ENCODE measurements around the gene GFRA1. TPM values are rescaled to one million over a fixed set of nuclear protein-coding genes. Genes with fewer than 3 reads are reported as not detected.

Gene GFRA1
- total RNA-seq, 2 experiments from 2014 or later = not detected

DNA sequence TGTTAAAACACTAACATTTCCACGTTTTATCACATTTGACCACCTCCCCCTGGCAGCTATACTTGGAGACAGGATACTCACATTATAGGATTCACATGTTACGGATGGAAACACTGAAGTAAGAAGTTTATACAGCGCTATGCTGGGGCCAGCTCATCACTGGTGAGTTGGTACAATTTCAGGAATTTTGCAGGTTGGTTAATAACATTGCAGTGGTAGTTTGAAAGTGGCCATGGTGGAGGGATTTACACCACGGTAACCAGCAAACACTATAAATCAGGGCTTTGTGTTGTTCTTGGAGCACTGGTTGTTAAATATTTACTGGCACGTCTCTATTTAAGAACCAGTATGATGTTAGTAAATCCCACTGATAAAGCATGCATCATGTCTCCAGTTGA, 174.0 kb downstream of the GFRA1 start:
- Histone ChIP-seq H2AFZ (ENCODE audit: low read length) (no peak overlapping the region), H3K9me3 (ENCODE audit: low read length) (no peaks in the 10 kb centered on the region), H3K4me2 (ENCODE audit: low read length) (no peak overlapping the region), H3K9me2 (ENCODE audit: insufficient read depth, low read length) (no peaks in the 10 kb centered on the region), H3K4me1 (ENCODE audit: insufficient read depth, low read length, poor library complexity, severe bottlenecking) (no peaks in the 10 kb centered on the region), H3K36me3 (ENCODE audit: insufficient read depth, low read length) (no peaks in the 10 kb centered on the region), H3K79me2 (ENCODE audit: insufficient read depth, low read depth, low read length) (no peaks in the 10 kb centered on the region), H4K20me1 (ENCODE audit: insufficient read depth, low read length) (no peaks in the 10 kb centered on the region), H3K4me3 (ENCODE audit: low read depth, low read length, poor library complexity, severe bottlenecking) (no peak overlapping the region), H3K27ac (ENCODE audit: low read depth, low read length, poor library complexity, severe bottlenecking) (no peak overlapping the region)
- TF ChIP-seq, protein P1, sequence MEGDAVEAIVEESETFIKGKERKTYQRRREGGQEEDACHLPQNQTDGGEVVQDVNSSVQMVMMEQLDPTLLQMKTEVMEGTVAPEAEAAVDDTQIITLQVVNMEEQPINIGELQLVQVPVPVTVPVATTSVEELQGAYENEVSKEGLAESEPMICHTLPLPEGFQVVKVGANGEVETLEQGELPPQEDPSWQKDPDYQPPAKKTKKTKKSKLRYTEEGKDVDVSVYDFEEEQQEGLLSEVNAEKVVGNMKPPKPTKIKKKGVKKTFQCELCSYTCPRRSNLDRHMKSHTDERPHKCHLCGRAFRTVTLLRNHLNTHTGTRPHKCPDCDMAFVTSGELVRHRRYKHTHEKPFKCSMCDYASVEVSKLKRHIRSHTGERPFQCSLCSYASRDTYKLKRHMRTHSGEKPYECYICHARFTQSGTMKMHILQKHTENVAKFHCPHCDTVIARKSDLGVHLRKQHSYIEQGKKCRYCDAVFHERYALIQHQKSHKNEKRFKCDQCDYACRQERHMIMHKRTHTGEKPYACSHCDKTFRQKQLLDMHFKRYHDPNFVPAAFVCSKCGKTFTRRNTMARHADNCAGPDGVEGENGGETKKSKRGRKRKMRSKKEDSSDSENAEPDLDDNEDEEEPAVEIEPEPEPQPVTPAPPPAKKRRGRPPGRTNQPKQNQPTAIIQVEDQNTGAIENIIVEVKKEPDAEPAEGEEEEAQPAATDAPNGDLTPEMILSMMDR (conservative IDR thresholded peaks at IDR 0.05; ENCODE audit: low read length) = no peak
- no peak for TF ChIP-seq EZH2phosphoT487 (IDR thresholded peaks at IDR 0.05; ENCODE audit: borderline replicate concordance, low read depth, low read length)
- ChIA-PET POLR2A (no interaction called here), CTCF (ENCODE audit: unreplicated experiment) (no interaction called here)
- DNase-seq (ENCODE audit: low spot score) = no peak
- intact Hi-C loops (cut with micrococcal nuclease; ENCODE audit: unreplicated experiment) = no loop called here
- no TSS peak for BruUV-seq (replicated peaks)

DNA sequence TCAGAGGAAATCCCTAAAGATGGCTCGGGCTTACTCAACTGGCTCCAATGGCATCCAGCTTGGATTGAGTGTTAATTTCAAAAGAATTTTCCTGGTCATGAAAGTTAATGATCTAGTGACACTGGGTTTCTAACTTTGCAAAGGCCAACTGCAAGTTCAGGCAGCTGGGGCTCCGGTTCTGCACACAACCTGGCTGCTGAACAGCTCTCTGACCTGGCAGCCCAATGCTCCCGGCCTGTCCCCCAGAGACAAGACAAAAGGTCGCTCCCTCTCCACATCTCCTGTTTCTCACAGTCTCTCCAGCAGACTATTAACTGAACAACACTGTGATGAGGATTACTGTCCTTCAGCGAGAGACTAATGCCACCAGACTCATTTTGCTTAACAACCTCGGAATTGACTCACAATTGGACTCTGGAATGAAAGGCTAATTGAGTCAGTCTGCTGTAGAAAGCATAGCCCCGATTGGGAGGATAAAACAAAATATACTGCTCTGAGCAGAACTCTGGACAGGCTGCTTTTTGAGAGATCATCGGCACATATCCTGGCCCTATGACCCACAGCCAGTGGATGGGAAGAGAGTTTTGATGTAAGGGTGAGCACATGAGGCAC, 174.5 kb downstream of the GFRA1 start:
- no TSS peak for BruUV-seq (replicated peaks)
- no peaks in the 10 kb centered on the region for H3K79me2 ChIP-seq (ENCODE audit: insufficient read depth, low read depth, low read length)
- no peaks in the 10 kb centered on the region for H3K9me3 ChIP-seq (ENCODE audit: low read length)
- no peak for DNase-seq (ENCODE audit: low spot score)
- CTCF ChIA-PET (ENCODE audit: unreplicated experiment) = no interaction called here
- H3K4me1 ChIP-seq (ENCODE audit: insufficient read depth, low read length, poor library complexity, severe bottlenecking) = no peaks in the 10 kb centered on the region
- no peak overlapping the region for H3K4me2 ChIP-seq (ENCODE audit: low read length)
- no peaks in the 10 kb centered on the region for H3K36me3 ChIP-seq (ENCODE audit: insufficient read depth, low read length)
- H4K20me1 ChIP-seq (ENCODE audit: insufficient read depth, low read length) = no peaks in the 10 kb centered on the region
- intact Hi-C loops (cut with micrococcal nuclease; ENCODE audit: unreplicated experiment) = no loop called here
- no peak overlapping the region for H3K4me3 ChIP-seq (ENCODE audit: low read depth, low read length, poor library complexity, severe bottlenecking)
- H3K9me2 ChIP-seq (ENCODE audit: insufficient read depth, low read length) = no peaks in the 10 kb centered on the region
- POLR2A ChIA-PET = interaction anchor here (0.7 kb wide), 1 partner anchor 26 kb away, joined by 3 read pairs; no protein-coding TSS in a partner anchor
- TF ChIP-seq EZH2phosphoT487 (IDR thresholded peaks at IDR 0.05; ENCODE audit: borderline replicate concordance, low read depth, low read length) = no peak
- TF ChIP-seq, protein P1 (conservative IDR thresholded peaks at IDR 0.05; ENCODE audit: low read length) = no peak
- no peak overlapping the region for H3K27ac ChIP-seq (ENCODE audit: low read depth, low read length, poor library complexity, severe bottlenecking)
- no peak overlapping the region for H2AFZ ChIP-seq (ENCODE audit: low read length)

DNA sequence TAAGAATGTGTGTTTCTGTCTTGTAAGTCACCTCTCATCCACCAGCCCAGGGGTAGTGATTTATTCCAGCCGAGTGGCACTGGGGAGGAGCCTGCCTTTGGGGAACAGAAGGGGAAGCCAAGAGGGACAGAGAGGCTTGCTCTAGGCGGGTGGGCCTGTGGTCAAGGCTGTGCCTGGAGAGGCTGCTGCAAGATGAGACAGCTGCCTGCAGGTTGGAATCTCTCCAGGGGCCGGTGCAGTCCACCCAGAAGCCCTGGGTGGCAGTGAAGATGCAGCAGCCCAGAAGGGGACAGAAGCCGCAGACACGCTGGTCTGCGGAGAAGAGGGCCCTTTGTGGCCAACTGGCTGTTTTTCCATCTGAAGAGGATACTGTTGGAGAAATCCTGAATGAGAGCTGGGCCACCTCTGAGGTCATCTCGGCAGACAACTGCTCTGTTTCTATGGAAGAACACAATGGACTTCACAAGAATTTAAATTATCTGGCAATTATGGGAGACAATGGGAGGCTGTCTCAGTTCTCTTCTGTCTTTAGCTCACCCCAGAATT, 175.7 kb downstream of the GFRA1 start:
- H4K20me1 ChIP-seq (ENCODE audit: insufficient read depth, low read length) = no peaks in the 10 kb centered on the region
- H3K9me3 ChIP-seq (ENCODE audit: low read length) = no peaks in the 10 kb centered on the region
- no TSS peak for BruUV-seq (replicated peaks)
- no peak for DNase-seq (ENCODE audit: low spot score)
- intact Hi-C loops (cut with micrococcal nuclease; ENCODE audit: unreplicated experiment) = no loop called here
- no peak overlapping the region for H2AFZ ChIP-seq (ENCODE audit: low read length)
- POLR2A ChIA-PET = no interaction called here
- H3K79me2 ChIP-seq (ENCODE audit: insufficient read depth, low read depth, low read length) = no peaks in the 10 kb centered on the region
- no peak overlapping the region for H3K4me3 ChIP-seq (ENCODE audit: low read depth, low read length, poor library complexity, severe bottlenecking)
- no peaks in the 10 kb centered on the region for H3K36me3 ChIP-seq (ENCODE audit: insufficient read depth, low read length)
- TF ChIP-seq, protein P1 (conservative IDR thresholded peaks at IDR 0.05; ENCODE audit: low read length) = no peak
- no peak for TF ChIP-seq EZH2phosphoT487 (IDR thresholded peaks at IDR 0.05; ENCODE audit: borderline replicate concordance, low read depth, low read length)
- H3K27ac ChIP-seq (ENCODE audit: low read depth, low read length, poor library complexity, severe bottlenecking) = no peak overlapping the region
- CTCF ChIA-PET (ENCODE audit: unreplicated experiment) = no interaction called here
- H3K4me2 ChIP-seq (ENCODE audit: low read length) = no peak overlapping the region
- H3K9me2 ChIP-seq (ENCODE audit: insufficient read depth, low read length) = no peaks in the 10 kb centered on the region
- no peaks in the 10 kb centered on the region for H3K4me1 ChIP-seq (ENCODE audit: insufficient read depth, low read length, poor library complexity, severe bottlenecking)
